Gastroesophageal sphincter (tissue), 4 donors: ENCODE measurements around the gene ABHD2. TPM values are rescaled to one million over a fixed set of nuclear protein-coding genes. Genes with fewer than 3 reads are reported as not detected.

Source experiments
- ATAC-seq: fragments of 150-250 bp; one replicate; pipeline ENCODE4 v1.9.1; 2016; ENCODE audit warnings: mild to moderate bottlenecking, moderate library complexity
- H3K27ac ChIP-seq, 4 donors: fragments of 200-600 bp; sonication (generic) in 3 of 4; 1 replicate in 3 of 4; 2 replicates in 1 of 4; pipeline ENCODE4 v1.5.1; 2016 to 2019
- H3K27me3 ChIP-seq: fragments of 200-600 bp; sonication (generic); one replicate; pipeline ENCODE4 v1.5.1; 2019
- H3K36me3 ChIP-seq, 2 donors: fragments of 200-600 bp; sonication (generic); one replicate each; pipeline ENCODE4 v1.5.1; 2019; ENCODE audit warnings: control low read depth in 1 of 2
- H3K4me1 ChIP-seq, 3 donors: fragments of 200-600 bp; sonication (generic); 1 replicate in 2 of 3; 2 replicates in 1 of 3; pipeline ENCODE4 v1.5.1; 2016 to 2019; ENCODE audit warnings: control low read depth in 2 of 3
- H3K4me3 ChIP-seq, 2 donors: fragments of 200-600 bp; sonication (generic); one replicate each; pipeline ENCODE4 v1.5.1; 2019; ENCODE audit warnings: mild to moderate bottlenecking in 1 of 2, moderate library complexity in 1 of 2
- H3K9me3 ChIP-seq, 3 donors: fragments of 200-600 bp; sonication (generic); one replicate each; pipeline ENCODE4 v1.5.1; 2017 to 2019; ENCODE audit warnings: control low read depth in 2 of 3
- EP300 ChIP-seq: sonication (generic); formaldehyde crosslinking; IDR thresholded peaks from one replicate; pipeline ENCODE4 v1.6.1; 2017; ENCODE audit warnings: antibody characterized with exemption, mild to moderate bottlenecking
- POLR2A ChIP-seq, 2 donors: fragments of 450-650 bp; IDR thresholded peaks; one replicate each; pipeline ENCODE4 v1.6.1; 2017; ENCODE audit warnings: antibody characterized with exemption in 2 of 2, mild to moderate bottlenecking in 2 of 2, moderate library complexity in 1 of 2
- POLR2AphosphoS5 ChIP-seq: sonication (generic); formaldehyde crosslinking; IDR thresholded peaks from one replicate; pipeline ENCODE4 v1.6.1; 2017; ENCODE audit warnings: antibody characterized with exemption
- WGBS, 2 donors: methylation state at CpG; one replicate each; pipeline ENCODE4 v1.1.5; 2018; ENCODE audit warnings: low coverage in 1 of 2; 5-methylcytosine and 5-hydroxymethylcytosine counted together
- total RNA-seq, 4 donors: library from RNA; depleted of rRNA; stranded (reverse); fragments of >200 nt; gene quantifications; one replicate each; pipeline ENCODE4 v1.1.0, GENCODE V29; 2016
- TF ChIP-seq, protein P1 (sequence below), 4 experiments: fragments of 200-600 bp in 2 of 4; fragments of 450-650 bp in 2 of 4; sonication (generic) in 1 of 4; IDR thresholded peaks; one replicate each; pipeline ENCODE4 v1.5.1; 2017 to 2019; ENCODE audit warnings: antibody characterized with exemption in 4 of 4, mild to moderate bottlenecking in 2 of 4, moderate library complexity in 2 of 4

The ABHD2 gene
- total RNA-seq, 4 donors from 2014 or later = 54.6 to 108 (median 75.9) TPM

DNA sequence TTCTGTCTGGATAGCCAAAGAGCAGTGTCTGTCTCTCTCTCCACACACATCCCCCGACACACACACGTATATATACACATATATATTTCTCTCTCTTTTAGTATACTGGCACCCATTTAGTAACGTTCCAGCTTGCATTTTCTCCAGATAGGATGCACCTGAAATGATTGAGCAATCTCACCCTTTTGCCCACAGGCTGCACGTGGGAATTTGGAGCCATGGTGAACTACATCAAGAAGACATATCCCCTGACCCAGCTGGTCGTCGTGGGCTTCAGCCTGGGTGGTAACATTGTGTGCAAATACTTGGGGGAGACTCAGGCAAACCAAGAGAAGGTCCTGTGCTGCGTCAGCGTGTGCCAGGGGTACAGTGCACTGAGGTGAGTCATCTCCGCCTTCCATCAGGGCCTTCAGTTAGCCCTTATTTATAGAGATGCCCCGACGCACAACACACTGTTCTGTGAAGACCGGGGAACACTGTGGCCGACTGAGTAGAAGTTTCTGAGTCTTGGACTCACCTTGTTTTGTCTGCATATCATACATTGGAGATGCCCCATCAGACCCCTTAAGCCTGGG lies 87.4 kb downstream of the ABHD2 start:
- Histone ChIP-seq H3K4me3 (no peak overlapping the region), H3K27ac (peak overlapping the region in 1 of 4 donors; percentile 43), H3K9me3 (no peaks in the 10 kb centered on the region), H3K4me1 (peaks cover 0 to 45% (median 14%) of the 10 kb centered on the region in 3 donors), H3K27me3 (no peaks in the 10 kb centered on the region), H3K36me3 (peaks cover 0 to 59% of the 10 kb centered on the region in 2 donors)
- ATAC-seq = no peak
- TF ChIP-seq, protein P1, sequence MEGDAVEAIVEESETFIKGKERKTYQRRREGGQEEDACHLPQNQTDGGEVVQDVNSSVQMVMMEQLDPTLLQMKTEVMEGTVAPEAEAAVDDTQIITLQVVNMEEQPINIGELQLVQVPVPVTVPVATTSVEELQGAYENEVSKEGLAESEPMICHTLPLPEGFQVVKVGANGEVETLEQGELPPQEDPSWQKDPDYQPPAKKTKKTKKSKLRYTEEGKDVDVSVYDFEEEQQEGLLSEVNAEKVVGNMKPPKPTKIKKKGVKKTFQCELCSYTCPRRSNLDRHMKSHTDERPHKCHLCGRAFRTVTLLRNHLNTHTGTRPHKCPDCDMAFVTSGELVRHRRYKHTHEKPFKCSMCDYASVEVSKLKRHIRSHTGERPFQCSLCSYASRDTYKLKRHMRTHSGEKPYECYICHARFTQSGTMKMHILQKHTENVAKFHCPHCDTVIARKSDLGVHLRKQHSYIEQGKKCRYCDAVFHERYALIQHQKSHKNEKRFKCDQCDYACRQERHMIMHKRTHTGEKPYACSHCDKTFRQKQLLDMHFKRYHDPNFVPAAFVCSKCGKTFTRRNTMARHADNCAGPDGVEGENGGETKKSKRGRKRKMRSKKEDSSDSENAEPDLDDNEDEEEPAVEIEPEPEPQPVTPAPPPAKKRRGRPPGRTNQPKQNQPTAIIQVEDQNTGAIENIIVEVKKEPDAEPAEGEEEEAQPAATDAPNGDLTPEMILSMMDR (IDR thresholded peaks at IDR 0.05) = no peak
- no peak for TF ChIP-seq EP300
- TF ChIP-seq POLR2AphosphoS5 = no peak
- no peak for TF ChIP-seq POLR2A (IDR thresholded peaks at IDR 0.05)
- 86 to 88% methylated on average over 5 to 10 of the region's 13 CpGs for WGBS, 2 donors

GRCh38 chr15:89177116-89177515 lies 88.9 kb downstream of the ABHD2 start:
- Histone ChIP-seq H3K27me3 (no peaks in the 10 kb centered on the region), H3K4me1 (peaks cover 0 to 37% (median 14%) of the 10 kb centered on the region in 3 donors), H3K27ac (peak overlapping the region in 3 of 4 donors; percentile 3 to 50 (median 28)), H3K36me3 (peaks cover 0 to 71% of the 10 kb centered on the region in 2 donors), H3K9me3 (no peaks in the 10 kb centered on the region), H3K4me3 (no peak overlapping the region)
- WGBS, 2 donors = 93% methylated on average over 3 of the region's 12 CpGs; no CpG with 5 or more reads in 1 of the 2 donors
- no peak for ATAC-seq
- TF ChIP-seq POLR2AphosphoS5 (no peak), POLR2A (IDR thresholded peaks at IDR 0.05) (no peak), EP300 (no peak)
- TF ChIP-seq, protein P1 (IDR thresholded peaks at IDR 0.05) = no peak

- TF ChIP-seq POLR2A (IDR thresholded peaks at IDR 0.05) (no peak), EP300 (no peak), POLR2AphosphoS5 (peak; percentile 33)
- TF ChIP-seq, protein P1 (IDR thresholded peaks at IDR 0.05) = peak; percentile 83 to 92 (median 85)
- WGBS, 2 donors = 5 to 9% methylated on average over 5 of the region's 6 CpGs
- H3K27me3 ChIP-seq = no peaks in the 10 kb centered on the region
- no peak overlapping the region for H3K4me3 ChIP-seq
- H3K4me1 ChIP-seq = peaks cover 0 to 36% (median 14%) of the 10 kb centered on the region in 3 donors
- peak overlapping the region in 2 of 4 donors; percentile 28 to 50 for H3K27ac ChIP-seq
- ATAC-seq = peak; percentile 50
- H3K9me3 ChIP-seq = no peaks in the 10 kb centered on the region
- H3K36me3 ChIP-seq = peaks cover 0 to 73% of the 10 kb centered on the region in 2 donors
These were observed 89.5 kb downstream of the ABHD2 start for GRCh38 chr15:89177633-89178306.

GRCh38 chr15:89178307-89178977 lies 90.2 kb downstream of the ABHD2 start:
- H3K4me3 ChIP-seq = no peak overlapping the region
- WGBS, 2 donors = 78 to 100% methylated on average over 1 to 5 of the region's 11 CpGs
- TF ChIP-seq, protein P1 (IDR thresholded peaks at IDR 0.05) = no peak
- TF ChIP-seq POLR2AphosphoS5 (no peak), EP300 (no peak), POLR2A (IDR thresholded peaks at IDR 0.05) (no peak)
- H3K36me3 ChIP-seq = peaks cover 0 to 66% of the 10 kb centered on the region in 2 donors
- no peak for ATAC-seq
- H3K9me3 ChIP-seq = no peaks in the 10 kb centered on the region
- H3K27me3 ChIP-seq = no peaks in the 10 kb centered on the region
- H3K4me1 ChIP-seq = peaks cover 0 to 30% (median 14%) of the 10 kb centered on the region in 3 donors
- no peak overlapping the region for H3K27ac ChIP-seq
